Posterior cingulate gyrus (tissue), 11 donors: ENCODE measurements around the gene CXCL10.
A peak's percentile ranks its signal among the peaks of the same experiment; 100 is the strongest.
"Not testable (repeated sequence)": the region's sequence is repeated elsewhere in the genome, so short reads cannot be mapped to it uniquely, and the experiment has no call there.

Experiments used
- DNase-seq, 10 donors: peaks; one replicate each; pipeline versions ENCODE4 v3.0.0 to v3.0.0-alpha.2; 2020 to 2021; ENCODE audit warnings: mixed read lengths in 3 of 10
- intact Hi-C: fragments of 100-400 bp; cut with DNase I; formaldehyde crosslinking; loops from one replicate; pipeline ENCODE4 v1.15.1; 2023

The CXCL10 gene

GRCh38 chr4:76023389-76023788 lies at the start of gene CXCL10:
Gene CXCL10, minus strand, starts transcription at chr4:76023497. Its CDS starts 66 bp downstream, at chr4:76023431.
- DNase-seq: no peak
- intact Hi-C loops: no loop called here

GRCh38 chr4:76072760-76073159 lies 49.5 kb upstream of the CXCL10 start:
- intact Hi-C loops: no loop called here

GRCh38 chr4:76067652-76068286 lies 44.5 kb upstream of the CXCL10 start:
- peak in 9 of 10 donors; percentile 31 to 93 (median 71) for DNase-seq
- intact Hi-C loops: loop anchor here (1.0 to 5.0 kb wide), 2 partner anchors 71 to 150 kb away; no protein-coding TSS in a partner anchor

More at GRCh38 chr4:76072760-76073159, 49.5 kb upstream of the CXCL10 start:
- DNase-seq: no peak

GRCh38 chr4:76066546-76066945 lies 43.2 kb upstream of the CXCL10 start:
- DNase-seq: peak in 1 of 10 donors; percentile 72
- intact Hi-C loops: loop anchor here (5.0 kb wide), 1 partner anchor 149 kb away; no protein-coding TSS in a partner anchor

- intact Hi-C loops: no loop called here
- DNase-seq: no peak
Measured at GRCh38 chr4:76061982-76062381, 38.7 kb upstream of the CXCL10 start.

- no peak for DNase-seq
- intact Hi-C loops: no loop called here
Measured at GRCh38 chr4:76061421-76061820, 38.1 kb upstream of the CXCL10 start.

GRCh38 chr4:76060506-76060905 lies 37.2 kb upstream of the CXCL10 start:
- no peak for DNase-seq
- intact Hi-C loops: no loop called here

GRCh38 chr4:76059750-76060149 lies 36.5 kb upstream of the CXCL10 start:
- intact Hi-C loops: no loop called here
- DNase-seq: no peak

- no peak for DNase-seq
- intact Hi-C loops: no loop called here
Measured at GRCh38 chr4:76058888-76059426, 35.7 kb upstream of the CXCL10 start.

- intact Hi-C loops: no loop called here
- no peak for DNase-seq
Measured at GRCh38 chr4:76058302-76058701, 35.0 kb upstream of the CXCL10 start.

GRCh38 chr4:76055421-76055820 lies 32.1 kb upstream of the CXCL10 start:
- intact Hi-C loops: no loop called here
- no peak for DNase-seq

- intact Hi-C loops: no loop called here
- no peak for DNase-seq
Measured at GRCh38 chr4:76055016-76055415, 31.7 kb upstream of the CXCL10 start.

GRCh38 chr4:76053730-76054129 lies 30.4 kb upstream of the CXCL10 start:
- no peak for DNase-seq
- intact Hi-C loops: no loop called here

- intact Hi-C loops: not testable (repeated sequence)
- peak in 1 of 10 donors; percentile 52 for DNase-seq
Measured at GRCh38 chr4:76050560-76051050, 27.3 kb upstream of the CXCL10 start.

GRCh38 chr4:76049860-76050416 lies 26.6 kb upstream of the CXCL10 start:
- intact Hi-C loops, DNase-seq: not testable (repeated sequence)

GRCh38 chr4:76044686-76045085 lies 21.4 kb upstream of the CXCL10 start:
- intact Hi-C loops, DNase-seq: not testable (repeated sequence)

- DNase-seq: peak in 1 of 10 donors; percentile 70
- intact Hi-C loops: not testable (repeated sequence)
Measured at GRCh38 chr4:76043306-76043705, 20.0 kb upstream of the CXCL10 start.

GRCh38 chr4:76042241-76042998 lies 19.1 kb upstream of the CXCL10 start:
- intact Hi-C loops, DNase-seq: not testable (repeated sequence)

- intact Hi-C loops: no loop called here
- DNase-seq: no peak
Measured at GRCh38 chr4:76036855-76037254, 13.6 kb upstream of the CXCL10 start.

GRCh38 chr4:76035799-76036380 lies 12.6 kb upstream of the CXCL10 start, which contains the start of gene CXCL11:
Gene CXCL11, minus strand, starts transcription at chr4:76036070. Its CDS starts 83 bp downstream, at chr4:76035987.
- intact Hi-C loops: no loop called here
- DNase-seq: no peak
